ENCODE results near the gene PIK3CB. TPM values are rescaled to one million over a fixed set of nuclear protein-coding genes. Genes with fewer than 3 reads are reported as not detected.

PIK3CB gene
- total and polyA plus RNA-seq, 11 donors = 6.9 to 38.1 (median 29.4) TPM

- intact Hi-C loops (cut with DNase I) = loop anchor here in 3 of 10 donors (5.0 to 10.0 kb wide), 2 partner anchors 60 to 143 kb away; partner anchors contain the start of gene PIK3CB (in 3 of the 3)
- peak in 4 of 5 donors; percentile 62 to 74 (median 70) for DNase-seq
- peak overlapping the region; percentile 37 to 79 (median 59) for H3K27ac ChIP-seq
Measured at GRCh38 chr3:138774529-138775253, 60.0 kb downstream of the PIK3CB start.

GRCh38 chr3:138771585-138771984 is 63.1 kb downstream of the PIK3CB start:
- WGBS, 4 donors = 93 to 100% (median 98%) methylated on average over 2 of the region's 2 CpGs
- Histone ChIP-seq H3K27me3 (no peaks in the 10 kb centered on the region), H3K4me1 (peaks cover 9 to 39% (median 22%) of the 10 kb centered on the region in 12 donors), H3K27ac (no peak overlapping the region), H3K9me3 (peaks cover 0 to 10% (median 0%) of the 10 kb centered on the region in 12 donors), H3K4me3 (no peak overlapping the region), H3K36me3 (peaks cover 0 to 2% (median 0%) of the 10 kb centered on the region in 9 donors)
- ATAC-seq (no peak), DNase-seq (no peak)
- intact Hi-C loops (cut with DNase I) = loop anchor here in 3 of 10 donors (10.0 kb wide), 1 partner anchor 63 kb away; the partner anchor contains the start of gene PIK3CB (in 3 of the 3)
- TF ChIP-seq CTCF (IDR thresholded peaks at IDR 0.05) (no peak), POLR2A (IDR thresholded peaks at IDR 0.05) (no peak)

More at GRCh38 chr3:138774529-138775253, 60.0 kb downstream of the PIK3CB start:
- Histone ChIP-seq H3K4me1 (peaks cover 9 to 41% (median 22%) of the 10 kb centered on the region in 12 donors), H3K27me3 (no peaks in the 10 kb centered on the region), H3K9me3 (no peaks in the 10 kb centered on the region), H3K36me3 (no peaks in the 10 kb centered on the region), H3K4me3 (no peak overlapping the region)
- TF ChIP-seq CTCF (IDR thresholded peaks at IDR 0.05) = peak in 1 of 12 donors; percentile 7
- TF ChIP-seq POLR2A (IDR thresholded peaks at IDR 0.05) = no peak
- ATAC-seq = peak; percentile 85 to 96 (median 94)

- ATAC-seq (no peak), DNase-seq (no peak)
- H3K4me3 ChIP-seq = no peak overlapping the region
- peaks cover 0 to 2% (median 0%) of the 10 kb centered on the region in 9 donors for H3K36me3 ChIP-seq
- intact Hi-C loops (cut with DNase I) = loop anchor here in 3 of 10 donors (10.0 kb wide), 1 partner anchor 65 kb away; the partner anchor contains the start of gene PIK3CB (in 3 of the 3)
- peaks cover under 1 to 19% (median 8%) of the 10 kb centered on the region in 12 donors for H3K4me1 ChIP-seq
- no peaks in the 10 kb centered on the region for H3K27me3 ChIP-seq
- TF ChIP-seq POLR2A (IDR thresholded peaks at IDR 0.05) (no peak), CTCF (IDR thresholded peaks at IDR 0.05) (no peak)
- H3K9me3 ChIP-seq = peaks cover 0 to 10% (median 0%) of the 10 kb centered on the region in 12 donors
- no peak overlapping the region for H3K27ac ChIP-seq
Measured at GRCh38 chr3:138769616-138770015, 65.1 kb downstream of the PIK3CB start.

GRCh38 chr3:138768946-138769345 is 65.8 kb downstream of the PIK3CB start:
- H3K36me3 ChIP-seq = peaks cover 0 to 2% (median 0%) of the 10 kb centered on the region in 9 donors
- H3K4me1 ChIP-seq = peaks cover 0 to 12% (median 2%) of the 10 kb centered on the region in 12 donors
- WGBS, 4 donors = 95 to 100% (median 97%) methylated on average over 5 of the region's 5 CpGs
- DNase-seq (no peak), ATAC-seq (no peak)
- H3K4me3 ChIP-seq = no peak overlapping the region
- no peak for TF ChIP-seq CTCF (IDR thresholded peaks at IDR 0.05)
- TF ChIP-seq POLR2A (IDR thresholded peaks at IDR 0.05) = no peak
- intact Hi-C loops (cut with DNase I) = no loop called here
- H3K27ac ChIP-seq = no peak overlapping the region
- H3K9me3 ChIP-seq = peaks cover 0 to 10% (median 0%) of the 10 kb centered on the region in 12 donors
- no peaks in the 10 kb centered on the region for H3K27me3 ChIP-seq

Measured in heart left ventricle (tissue), 16 donors.